NT2/D1 (cell line): ENCODE measurements around the gene AGAP9.

Experiments used
- YY1 ChIP-seq: IDR thresholded peaks from 2 replicates; pipeline ENCODE4 v1.6.1; 2011; ENCODE audit not compliant: insufficient read length, insufficient read depth
- ZNF274 ChIP-seq: IDR thresholded peaks from 2 replicates; pipeline ENCODE4 v1.6.1; 2011; ENCODE audit warnings: mild to moderate bottlenecking, low read depth, low read length

GRCh38 chr10:47458466-47459154 is 64.8 kb downstream of the AGAP9 start:
- no peak for TF ChIP-seq YY1
- TF ChIP-seq ZNF274: no peak
